Ishikawa (cell line): ENCODE data around the gene MARS2.

Experiments used
- CEBPB ChIP-seq: IDR thresholded peaks from 2 replicates; pipeline ENCODE4 v1.6.1; 2012
- CREB1 ChIP-seq: IDR thresholded peaks from 2 replicates; pipeline ENCODE4 v1.6.1; 2012; ENCODE audit warnings: low read depth
- EP300 ChIP-seq: IDR thresholded peaks from 2 replicates; pipeline ENCODE4 v1.6.1; 2012; ENCODE audit warnings: borderline replicate concordance
- FOXM1 ChIP-seq: IDR thresholded peaks from 2 replicates; pipeline ENCODE4 v1.6.1; 2012; ENCODE audit warnings: low read depth, borderline replicate concordance
- MAX ChIP-seq: IDR thresholded peaks from 2 replicates; pipeline ENCODE4 v1.6.1; 2012
- NFIC ChIP-seq: IDR thresholded peaks from 2 replicates; pipeline ENCODE4 v1.6.1; 2012
- RAD21 ChIP-seq: IDR thresholded peaks from 2 replicates; pipeline ENCODE4 v1.6.1; 2012; ENCODE audit warnings: low read depth
- REST ChIP-seq: IDR thresholded peaks from 2 replicates; pipeline ENCODE4 v1.6.1; 2012; ENCODE audit warnings: low read depth, mild to moderate bottlenecking
- TAF1 ChIP-seq: IDR thresholded peaks from 2 replicates; pipeline ENCODE4 v1.6.1; 2012; ENCODE audit warnings: low read depth, mild to moderate bottlenecking
- TCF12 ChIP-seq: IDR thresholded peaks from 2 replicates; pipeline ENCODE4 v1.6.1; 2012; ENCODE audit warnings: low read depth
- USF1 ChIP-seq: IDR thresholded peaks from 2 replicates; pipeline ENCODE4 v1.6.1; 2012
- YY1 ChIP-seq: IDR thresholded peaks from 2 replicates; pipeline ENCODE4 v1.6.1; 2012; ENCODE audit warnings: low read depth
- ZBTB7A ChIP-seq: IDR thresholded peaks from 2 replicates; pipeline ENCODE4 v1.6.1; 2012; ENCODE audit warnings: low read depth

GRCh38 chr2:197708331-197708730 is 3.2 kb downstream of the MARS2 start:
- TF ChIP-seq MAX (no peak), EP300 (no peak), ZBTB7A (no peak), TCF12 (no peak), REST (no peak), NFIC (no peak), CREB1 (no peak), TAF1 (no peak), YY1 (no peak), RAD21 (no peak), CEBPB (no peak), USF1 (no peak), FOXM1 (no peak)
